ENCODE results near the gene AR.

AR gene

GRCh38 chrX:67520671-67521070 lies 23.1 kb upstream of the AR start:
- TF ChIP-seq USF1 (IDR thresholded peaks at IDR 0.05) (no peak), ZBTB7A (IDR thresholded peaks at IDR 0.05; ENCODE audit: low read depth) (no peak), TEAD4 (IDR thresholded peaks at IDR 0.05) (no peak), CREB1 (IDR thresholded peaks at IDR 0.05; ENCODE audit: low read depth) (no peak), EGR1 (IDR thresholded peaks at IDR 0.05) (no peak), TAF1 (IDR thresholded peaks at IDR 0.05; ENCODE audit: low read depth) (no peak), MAX (IDR thresholded peaks at IDR 0.05) (no peak), CEBPB (IDR thresholded peaks at IDR 0.05) (no peak), TCF12 (IDR thresholded peaks at IDR 0.05; ENCODE audit: low read depth) (no peak), REST (IDR thresholded peaks at IDR 0.05; ENCODE audit: low read depth) (no peak), YY1 (IDR thresholded peaks at IDR 0.05; ENCODE audit: low read depth) (no peak), EP300 (IDR thresholded peaks at IDR 0.05; ENCODE audit: borderline replicate concordance) (no peak), NFIC (IDR thresholded peaks at IDR 0.05) (no peak), FOXM1 (IDR thresholded peaks at IDR 0.05; ENCODE audit: borderline replicate concordance, low read depth) (no peak), RAD21 (IDR thresholded peaks at IDR 0.05; ENCODE audit: low read depth) (no peak)

- TF ChIP-seq MAX (IDR thresholded peaks at IDR 0.05) (no peak), RAD21 (IDR thresholded peaks at IDR 0.05; ENCODE audit: low read depth) (no peak), ZBTB7A (IDR thresholded peaks at IDR 0.05; ENCODE audit: low read depth) (no peak), YY1 (IDR thresholded peaks at IDR 0.05; ENCODE audit: low read depth) (no peak), NFIC (IDR thresholded peaks at IDR 0.05) (no peak), FOXM1 (IDR thresholded peaks at IDR 0.05; ENCODE audit: borderline replicate concordance, low read depth) (no peak), EP300 (IDR thresholded peaks at IDR 0.05; ENCODE audit: borderline replicate concordance) (no peak)
These were observed 20.7 kb upstream of the AR start for GRCh38 chrX:67523002-67523681.

GRCh38 chrX:67523932-67524331 lies 19.9 kb upstream of the AR start:
- no peak for TF ChIP-seq ZBTB7A (IDR thresholded peaks at IDR 0.05; ENCODE audit: low read depth)
- no peak for TF ChIP-seq CEBPB (IDR thresholded peaks at IDR 0.05)
- no peak for TF ChIP-seq EGR1 (IDR thresholded peaks at IDR 0.05)
- TF ChIP-seq YY1 (IDR thresholded peaks at IDR 0.05; ENCODE audit: low read depth) = no peak
- no peak for TF ChIP-seq CREB1 (IDR thresholded peaks at IDR 0.05; ENCODE audit: low read depth)
- TF ChIP-seq RAD21 (IDR thresholded peaks at IDR 0.05; ENCODE audit: low read depth) = no peak
- no peak for TF ChIP-seq TCF12 (IDR thresholded peaks at IDR 0.05; ENCODE audit: low read depth)
- no peak for TF ChIP-seq TEAD4 (IDR thresholded peaks at IDR 0.05)
- TF ChIP-seq NFIC (IDR thresholded peaks at IDR 0.05) = no peak
- no peak for TF ChIP-seq TAF1 (IDR thresholded peaks at IDR 0.05; ENCODE audit: low read depth)
- no peak for TF ChIP-seq FOXM1 (IDR thresholded peaks at IDR 0.05; ENCODE audit: borderline replicate concordance, low read depth)
- no peak for TF ChIP-seq EP300 (IDR thresholded peaks at IDR 0.05; ENCODE audit: borderline replicate concordance)
- no peak for TF ChIP-seq USF1 (IDR thresholded peaks at IDR 0.05)
- no peak for TF ChIP-seq MAX (IDR thresholded peaks at IDR 0.05)
- TF ChIP-seq REST (IDR thresholded peaks at IDR 0.05; ENCODE audit: low read depth) = no peak

GRCh38 chrX:67524428-67524827 lies 19.4 kb upstream of the AR start:
- TF ChIP-seq TEAD4 (IDR thresholded peaks at IDR 0.05) (no peak), MAX (IDR thresholded peaks at IDR 0.05) (no peak), NFIC (IDR thresholded peaks at IDR 0.05) (no peak), REST (IDR thresholded peaks at IDR 0.05; ENCODE audit: low read depth) (no peak), YY1 (IDR thresholded peaks at IDR 0.05; ENCODE audit: low read depth) (no peak), TAF1 (IDR thresholded peaks at IDR 0.05; ENCODE audit: low read depth) (no peak), FOXM1 (IDR thresholded peaks at IDR 0.05; ENCODE audit: borderline replicate concordance, low read depth) (no peak)
